ENCODE data around the gene ACADS.

The ACADS gene

GRCh38 chr12:120762086-120762485, 36.5 kb downstream of the ACADS start:
- no peak for TF ChIP-seq CTCF (conservative IDR thresholded peaks at IDR 0.05; ENCODE audit: low read depth, low read length)
- peak; percentile 34 for DNase-seq (ENCODE audit: low read depth)
- no peak overlapping the region for H3K4me3 ChIP-seq (ENCODE audit: low read length)

GRCh38 chr12:120763250-120763649, 37.6 kb downstream of the ACADS start:
- TF ChIP-seq CTCF (conservative IDR thresholded peaks at IDR 0.05; ENCODE audit: low read depth, low read length), result no peak
- H3K4me3 ChIP-seq (ENCODE audit: low read length), result no peak overlapping the region
- DNase-seq (ENCODE audit: low read depth), result no peak

GRCh38 chr12:120764816-120765215, 39.2 kb downstream of the ACADS start:
- DNase-seq (ENCODE audit: low read depth), result no peak
- TF ChIP-seq CTCF (conservative IDR thresholded peaks at IDR 0.05; ENCODE audit: low read depth, low read length), result no peak
- H3K4me3 ChIP-seq (ENCODE audit: low read length), result no peak overlapping the region

- no peak for DNase-seq (ENCODE audit: low read depth)
- no peak overlapping the region for H3K4me3 ChIP-seq (ENCODE audit: low read length)
- no peak for TF ChIP-seq CTCF (conservative IDR thresholded peaks at IDR 0.05; ENCODE audit: low read depth, low read length)
Measured at GRCh38 chr12:120766566-120766965, 40.9 kb downstream of the ACADS start.

GRCh38 chr12:120767071-120768024, 41.7 kb downstream of the ACADS start:
- no peak overlapping the region for H3K4me3 ChIP-seq (ENCODE audit: low read length)
- TF ChIP-seq CTCF (conservative IDR thresholded peaks at IDR 0.05; ENCODE audit: low read depth, low read length), result no peak
- no peak for DNase-seq (ENCODE audit: low read depth)

- no peak overlapping the region for H3K4me3 ChIP-seq (ENCODE audit: low read length)
- no peak for TF ChIP-seq CTCF (conservative IDR thresholded peaks at IDR 0.05; ENCODE audit: low read depth, low read length)
- no peak for DNase-seq (ENCODE audit: low read depth)
Measured at GRCh38 chr12:120771097-120771496, 45.5 kb downstream of the ACADS start.

Data from retinal pigment epithelial cell (primary cell).